ENCODE data around the gene RAD51. TPM values are rescaled to one million over a fixed set of nuclear protein-coding genes. Genes with fewer than 3 reads are reported as not detected.

Gene RAD51
- total RNA-seq, 6 donors from 2014 or later: 1.0 to 3.4 (median 2.1) TPM; not detected in 1

DNA sequence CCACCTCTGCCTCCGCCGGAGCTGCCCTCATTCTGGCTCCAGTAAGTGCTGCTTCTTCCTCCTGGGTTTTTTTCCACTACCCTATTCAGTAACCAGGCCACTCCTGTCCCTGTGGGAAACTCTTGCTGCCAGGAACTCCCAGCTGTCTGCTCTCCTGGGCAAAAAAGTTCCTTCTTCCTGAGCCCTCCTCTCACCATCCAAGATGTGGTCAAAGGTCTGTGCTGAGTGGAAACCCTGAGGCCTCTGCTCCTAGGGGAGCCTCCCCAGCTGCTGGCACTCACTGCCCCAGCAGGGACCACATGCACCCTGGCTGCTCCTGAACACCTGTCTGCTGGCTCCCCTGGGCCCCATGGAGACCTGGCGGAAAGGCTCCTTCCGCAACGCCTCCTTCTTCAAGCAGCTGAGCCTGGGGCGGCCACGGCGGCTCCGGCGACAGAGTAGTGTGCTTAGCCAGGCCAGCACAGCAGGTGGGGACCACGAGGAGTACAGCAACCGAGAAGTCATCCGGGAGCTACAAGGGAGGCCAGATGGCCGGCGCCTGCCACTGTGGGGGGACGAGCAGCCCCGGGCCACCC, 75.3 kb downstream of the RAD51 start:
- H3K4me3 ChIP-seq: peak overlapping the region in 1 of 4 donors; percentile 4
- peak overlapping the region; percentile 54 to 81 (median 68) for H3K27ac ChIP-seq
- TF ChIP-seq POLR2A (IDR thresholded peaks at IDR 0.05) (no peak), POLR2AphosphoS5 (IDR thresholded peaks at IDR 0.05) (no peak), EP300 (IDR thresholded peaks at IDR 0.05) (no peak)
- TF ChIP-seq, protein P1, sequence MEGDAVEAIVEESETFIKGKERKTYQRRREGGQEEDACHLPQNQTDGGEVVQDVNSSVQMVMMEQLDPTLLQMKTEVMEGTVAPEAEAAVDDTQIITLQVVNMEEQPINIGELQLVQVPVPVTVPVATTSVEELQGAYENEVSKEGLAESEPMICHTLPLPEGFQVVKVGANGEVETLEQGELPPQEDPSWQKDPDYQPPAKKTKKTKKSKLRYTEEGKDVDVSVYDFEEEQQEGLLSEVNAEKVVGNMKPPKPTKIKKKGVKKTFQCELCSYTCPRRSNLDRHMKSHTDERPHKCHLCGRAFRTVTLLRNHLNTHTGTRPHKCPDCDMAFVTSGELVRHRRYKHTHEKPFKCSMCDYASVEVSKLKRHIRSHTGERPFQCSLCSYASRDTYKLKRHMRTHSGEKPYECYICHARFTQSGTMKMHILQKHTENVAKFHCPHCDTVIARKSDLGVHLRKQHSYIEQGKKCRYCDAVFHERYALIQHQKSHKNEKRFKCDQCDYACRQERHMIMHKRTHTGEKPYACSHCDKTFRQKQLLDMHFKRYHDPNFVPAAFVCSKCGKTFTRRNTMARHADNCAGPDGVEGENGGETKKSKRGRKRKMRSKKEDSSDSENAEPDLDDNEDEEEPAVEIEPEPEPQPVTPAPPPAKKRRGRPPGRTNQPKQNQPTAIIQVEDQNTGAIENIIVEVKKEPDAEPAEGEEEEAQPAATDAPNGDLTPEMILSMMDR (IDR thresholded peaks at IDR 0.05): no peak
- 86% methylated on average over 17 of the region's 17 CpGs; no CpG with 5 or more reads in 1 of the 2 donors for WGBS, 2 donors
- no peak for ATAC-seq (ENCODE audit: low FRiP score in 2 of 2)
- peak; percentile 56 to 85 for DNase-seq
- peaks cover 15 to 49% (median 32%) of the 10 kb centered on the region in 4 donors for H3K4me1 ChIP-seq
- no peaks in the 10 kb centered on the region for H3K9me3 ChIP-seq
- no peaks in the 10 kb centered on the region for H3K27me3 ChIP-seq
- H3K36me3 ChIP-seq: peaks cover 2 to 69% (median 48%) of the 10 kb centered on the region in 4 donors

DNA sequence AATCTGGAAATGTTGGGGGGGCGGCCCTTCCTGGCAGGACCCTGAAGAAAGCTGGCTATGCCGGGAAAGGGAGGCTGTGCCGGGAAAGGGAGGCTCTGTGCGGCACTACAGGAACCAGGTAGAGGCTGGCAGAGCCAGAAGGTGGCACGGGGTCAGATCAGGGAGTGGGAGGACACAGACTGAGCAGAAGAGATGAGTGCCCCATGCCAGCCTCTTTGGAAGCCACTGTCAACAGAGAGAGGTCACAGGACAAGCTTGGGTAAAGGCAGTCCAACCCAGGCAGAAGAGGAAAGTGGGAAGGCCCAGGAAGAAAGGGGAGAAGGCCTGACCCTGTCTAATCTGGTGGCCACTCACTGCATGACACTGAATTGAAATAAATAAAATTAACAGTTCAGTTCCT, 76.3 kb downstream of the RAD51 start:
- H3K27ac ChIP-seq: peak overlapping the region in 2 of 4 donors; percentile 75 to 81
- no peak overlapping the region for H3K4me3 ChIP-seq
- H3K36me3 ChIP-seq: peaks cover 5 to 79% (median 58%) of the 10 kb centered on the region in 4 donors
- DNase-seq (no peak), ATAC-seq (ENCODE audit: low FRiP score in 2 of 2) (no peak)
- H3K9me3 ChIP-seq: no peaks in the 10 kb centered on the region
- no peak for TF ChIP-seq POLR2A (IDR thresholded peaks at IDR 0.05)
- TF ChIP-seq EP300 (IDR thresholded peaks at IDR 0.05): no peak
- TF ChIP-seq, protein P1 (IDR thresholded peaks at IDR 0.05): no peak
- no peak for TF ChIP-seq POLR2AphosphoS5 (IDR thresholded peaks at IDR 0.05)
- no peaks in the 10 kb centered on the region for H3K27me3 ChIP-seq
- WGBS, 2 donors: 93 to 94% methylated on average over 5 of the region's 5 CpGs
- H3K4me1 ChIP-seq: peaks cover 11 to 41% (median 26%) of the 10 kb centered on the region in 4 donors

DNA sequence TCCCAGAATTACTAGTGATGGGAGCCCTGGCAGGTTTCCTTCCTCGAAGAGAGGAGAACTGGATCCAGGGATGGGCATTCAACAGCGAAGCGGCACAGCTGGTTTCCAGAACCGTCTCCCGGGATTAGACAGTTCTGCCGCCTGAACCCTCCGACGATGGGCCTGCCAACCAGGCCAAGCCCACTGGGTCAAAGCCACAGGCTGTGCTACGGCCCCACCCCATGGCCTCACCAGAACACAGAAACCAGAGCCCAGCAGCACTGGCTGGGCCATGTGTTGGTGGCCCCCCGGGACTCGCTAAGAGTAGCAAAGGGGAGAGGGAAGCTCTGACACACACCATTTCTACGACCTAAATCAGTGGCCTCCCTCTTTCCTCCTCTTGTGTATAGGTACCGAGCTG, 77.0 kb downstream of the RAD51 start:
- DNase-seq: peak in 1 of 2 donors; percentile 54
- ATAC-seq (ENCODE audit: low FRiP score in 2 of 2): no peak
- Histone ChIP-seq H3K4me1 (peaks cover 11 to 49% (median 28%) of the 10 kb centered on the region in 4 donors), H3K36me3 (peaks cover 5 to 84% (median 62%) of the 10 kb centered on the region in 4 donors), H3K27ac (no peak overlapping the region), H3K4me3 (no peak overlapping the region), H3K9me3 (no peaks in the 10 kb centered on the region), H3K27me3 (no peaks in the 10 kb centered on the region)
- WGBS, 2 donors: 91% methylated on average over 9 to 11 of the region's 13 CpGs
- TF ChIP-seq, protein P1 (IDR thresholded peaks at IDR 0.05): no peak
- TF ChIP-seq POLR2AphosphoS5 (IDR thresholded peaks at IDR 0.05): no peak
- TF ChIP-seq EP300 (IDR thresholded peaks at IDR 0.05): no peak
- no peak for TF ChIP-seq POLR2A (IDR thresholded peaks at IDR 0.05)

DNA sequence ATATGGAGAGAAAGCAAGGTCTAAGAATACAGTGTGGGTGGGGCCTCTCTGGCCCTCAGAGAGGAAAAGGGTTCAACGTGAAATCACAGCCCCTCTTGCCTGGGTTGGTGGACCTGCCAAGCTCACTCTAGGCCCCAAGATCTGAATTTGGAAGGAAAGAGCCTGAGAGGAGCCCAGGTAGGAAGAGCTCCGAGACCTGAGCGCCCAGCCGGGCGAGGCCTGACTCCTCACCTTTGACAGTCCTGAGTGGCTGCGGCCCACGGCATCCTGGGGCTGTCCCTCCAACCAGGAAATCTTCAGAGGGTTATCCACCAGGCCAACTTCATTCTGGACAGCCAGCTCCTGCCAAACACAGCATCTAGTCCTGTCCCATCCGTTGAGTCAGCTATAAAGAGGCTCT, 78.5 kb downstream of the RAD51 start:
- no peak overlapping the region for H3K27ac ChIP-seq
- TF ChIP-seq, protein P1 (IDR thresholded peaks at IDR 0.05): no peak
- TF ChIP-seq POLR2AphosphoS5 (IDR thresholded peaks at IDR 0.05) (no peak), POLR2A (IDR thresholded peaks at IDR 0.05) (no peak), EP300 (IDR thresholded peaks at IDR 0.05) (no peak)
- DNase-seq (no peak), ATAC-seq (ENCODE audit: low FRiP score in 2 of 2) (no peak)
- H3K4me1 ChIP-seq: peaks cover 11 to 36% (median 28%) of the 10 kb centered on the region in 4 donors
- H3K27me3 ChIP-seq: no peaks in the 10 kb centered on the region
- 84 to 96% methylated on average over 6 to 8 of the region's 8 CpGs for WGBS, 2 donors
- peaks cover 6 to 84% (median 59%) of the 10 kb centered on the region in 4 donors for H3K36me3 ChIP-seq
- no peaks in the 10 kb centered on the region for H3K9me3 ChIP-seq
- no peak overlapping the region for H3K4me3 ChIP-seq

DNA sequence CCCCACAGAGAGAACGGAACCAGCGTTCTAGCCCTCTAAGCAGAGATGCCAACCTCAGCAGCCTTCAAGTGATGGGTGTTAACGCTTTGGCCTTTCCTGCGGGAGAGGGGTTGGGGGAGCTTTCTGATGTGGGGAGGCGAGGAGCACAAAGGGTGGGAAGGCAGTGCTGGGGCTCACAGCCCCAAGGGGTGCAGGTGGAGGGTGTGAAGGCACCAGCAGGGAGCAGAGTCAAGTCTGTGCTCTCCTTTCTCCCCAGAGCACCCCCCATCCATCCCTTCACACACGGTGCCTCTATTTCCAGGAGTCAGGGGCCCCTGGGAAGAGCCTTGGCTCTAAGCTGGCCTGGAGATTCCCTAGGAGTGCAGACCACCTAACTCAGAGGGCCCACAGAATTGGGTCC, 78.9 kb downstream of the RAD51 start:
- H3K36me3 ChIP-seq: peaks cover 10 to 84% (median 62%) of the 10 kb centered on the region in 4 donors
- H3K27me3 ChIP-seq: no peaks in the 10 kb centered on the region
- 95 to 98% methylated on average over 5 to 6 of the region's 6 CpGs for WGBS, 2 donors
- TF ChIP-seq POLR2AphosphoS5 (IDR thresholded peaks at IDR 0.05) (no peak), EP300 (IDR thresholded peaks at IDR 0.05) (no peak), POLR2A (IDR thresholded peaks at IDR 0.05) (no peak)
- TF ChIP-seq, protein P1 (IDR thresholded peaks at IDR 0.05): no peak
- no peak for DNase-seq
- H3K4me3 ChIP-seq: no peak overlapping the region
- H3K27ac ChIP-seq: no peak overlapping the region
- peaks cover 10 to 32% (median 24%) of the 10 kb centered on the region in 4 donors for H3K4me1 ChIP-seq
- ATAC-seq (ENCODE audit: low FRiP score in 2 of 2): no peak
- H3K9me3 ChIP-seq: no peaks in the 10 kb centered on the region

All from upper lobe of left lung (tissue), 6 donors.